Activated CD8-positive, alpha-beta T cell treated with anti-CD3 and anti-CD28 coated beads for 36 hours (primary cell): ENCODE results near the gene DKK3. TPM values are rescaled to one million over a fixed set of nuclear protein-coding genes. Genes with fewer than 3 reads are reported as not detected.

ENCODE experiments used
- ATAC-seq: fragments of 200-7000 bp; cut with Tn5 transposase; one replicate; pipeline ENCODE4 v1.10.0; 2021; ENCODE audit warnings: mild to moderate bottlenecking, moderate library complexity
- CTCF ChIA-PET: fragments of 350-600 bp; sonication (Branson Sonifier 250); formaldehyde crosslinking; loops from one replicate; lab custom pipeline; 2021; ENCODE audit warnings: antibody characterized with exemption; lab: Charles Lee
- POLR2A ChIA-PET: fragments of 350-600 bp; sonication (Branson Sonifier 250); formaldehyde crosslinking; loops from one replicate; lab custom pipeline; 2021; ENCODE audit warnings: antibody characterized with exemption; lab: Charles Lee
- DNase-seq: peaks from one replicate; pipeline ENCODE4 v3.0.0-alpha.2; 2020
- H3K27ac Mint-ChIP-seq: one replicate; pipeline ENCODE4 v1.8.0; 2021; ENCODE audit warnings: mild to moderate bottlenecking, mixed read lengths
- H3K27me3 Mint-ChIP-seq: one replicate; pipeline ENCODE4 v1.8.0; 2021; ENCODE audit warnings: mixed read lengths
- H3K36me3 Mint-ChIP-seq: one replicate; pipeline ENCODE4 v1.8.0; 2021; ENCODE audit warnings: low read depth, mixed read lengths
- H3K4me1 Mint-ChIP-seq: one replicate; pipeline ENCODE4 v1.8.0; 2021; ENCODE audit warnings: low read depth, mixed read lengths
- H3K4me3 Mint-ChIP-seq: one replicate; pipeline ENCODE4 v1.8.0; 2021; ENCODE audit warnings: mild to moderate bottlenecking, moderate library complexity, mixed read lengths
- H3K9me3 Mint-ChIP-seq: one replicate; pipeline ENCODE4 v1.8.0; 2021; ENCODE audit warnings: mixed read lengths
- CTCF ChIP-seq: fragments of 200-600 bp; IDR thresholded peaks from one replicate; pipeline ENCODE4 v1.8.0; 2022; ENCODE audit warnings: antibody characterized with exemption, mild to moderate bottlenecking
- intact Hi-C: fragments of 100-400 bp; cut with micrococcal nuclease; formaldehyde crosslinking; loops from one replicate; pipeline ENCODE4 v1.10.0; 2022
- total RNA-seq, 2 experiments: library from RNA; stranded (reverse); gene quantifications; one replicate each; pipeline ENCODE4 v1.2.3, GENCODE V29; 2021

The DKK3 gene
- total RNA-seq, 2 experiments from 2014 or later: not detected

GRCh38 chr11:12029738-12030363, 21.4 kb upstream of the DKK3 start:
- no peaks in the 10 kb centered on the region for H3K4me1 Mint-ChIP-seq
- H3K27ac Mint-ChIP-seq: no peak overlapping the region
- ChIA-PET POLR2A (no interaction called here), CTCF (no interaction called here)
- DNase-seq (no peak), ATAC-seq (no peak)
- H3K4me3 Mint-ChIP-seq: no peak overlapping the region
- intact Hi-C loops: no loop called here
- TF ChIP-seq CTCF: no peak
- peaks cover 9% of the 10 kb centered on the region for H3K27me3 Mint-ChIP-seq
- no peaks in the 10 kb centered on the region for H3K9me3 Mint-ChIP-seq
- H3K36me3 Mint-ChIP-seq: no peaks in the 10 kb centered on the region

DNA sequence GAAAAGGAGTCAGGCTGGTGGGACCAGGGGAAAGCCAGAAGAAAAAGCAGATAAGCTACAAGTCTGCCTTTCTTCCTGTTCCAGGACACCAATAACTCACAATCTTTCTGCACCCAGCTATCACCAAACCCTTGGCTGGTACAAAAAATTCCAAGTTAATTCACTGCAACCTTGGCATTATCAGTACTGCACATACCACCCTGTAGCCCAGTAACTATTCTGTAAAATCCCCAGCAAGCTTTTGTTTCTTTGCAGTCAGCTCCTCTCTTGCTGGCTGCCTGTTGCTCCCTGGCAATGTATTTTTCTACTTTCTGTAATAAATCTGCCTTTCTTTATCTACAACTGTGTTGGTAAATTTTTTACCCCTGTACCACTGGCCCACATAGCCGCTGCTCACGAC, 20.7 kb upstream of the DKK3 start:
- H3K27me3 Mint-ChIP-seq: peaks cover 11% of the 10 kb centered on the region
- no peak overlapping the region for H3K27ac Mint-ChIP-seq
- peaks cover 5% of the 10 kb centered on the region for H3K9me3 Mint-ChIP-seq
- intact Hi-C loops: no loop called here
- H3K4me3 Mint-ChIP-seq: no peak overlapping the region
- H3K4me1 Mint-ChIP-seq: no peaks in the 10 kb centered on the region
- POLR2A ChIA-PET: no interaction called here
- no peaks in the 10 kb centered on the region for H3K36me3 Mint-ChIP-seq
- DNase-seq (no peak), ATAC-seq (no peak)
- no peak for TF ChIP-seq CTCF
- CTCF ChIA-PET: no interaction called here

DNA sequence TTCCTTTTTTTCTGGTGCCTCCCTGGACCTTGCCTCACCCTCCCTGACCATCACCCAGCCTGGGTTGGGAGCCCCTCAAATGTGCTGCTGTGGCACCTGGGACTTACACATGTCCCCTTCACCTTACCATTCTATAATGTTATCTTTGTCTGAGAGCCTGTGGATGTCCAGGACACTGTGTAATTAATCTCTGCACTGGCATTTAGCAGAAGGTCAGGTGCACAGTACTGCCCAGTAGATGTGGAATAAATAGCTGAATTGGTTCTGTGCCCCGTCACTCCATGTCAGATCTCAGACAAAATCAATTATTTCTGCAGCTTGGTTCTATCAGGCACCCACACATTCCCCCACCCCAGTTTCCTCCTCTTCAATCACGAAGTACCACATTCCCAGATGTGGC, 19.9 kb upstream of the DKK3 start:
- no peak overlapping the region for H3K4me3 Mint-ChIP-seq
- peaks cover 5% of the 10 kb centered on the region for H3K9me3 Mint-ChIP-seq
- no peak for TF ChIP-seq CTCF
- CTCF ChIA-PET: no interaction called here
- intact Hi-C loops: no loop called here
- no peaks in the 10 kb centered on the region for H3K36me3 Mint-ChIP-seq
- peaks cover 8% of the 10 kb centered on the region for H3K27me3 Mint-ChIP-seq
- POLR2A ChIA-PET: no interaction called here
- H3K4me1 Mint-ChIP-seq: no peaks in the 10 kb centered on the region
- ATAC-seq (no peak), DNase-seq (no peak)
- H3K27ac Mint-ChIP-seq: no peak overlapping the region

GRCh38 chr11:12026331-12027211, 18.1 kb upstream of the DKK3 start:
- peaks cover 14% of the 10 kb centered on the region for H3K27me3 Mint-ChIP-seq
- H3K4me1 Mint-ChIP-seq: no peaks in the 10 kb centered on the region
- ATAC-seq: no peak
- no peak overlapping the region for H3K27ac Mint-ChIP-seq
- intact Hi-C loops: no loop called here
- POLR2A ChIA-PET: no interaction called here
- H3K36me3 Mint-ChIP-seq: no peaks in the 10 kb centered on the region
- H3K9me3 Mint-ChIP-seq: peaks cover 5% of the 10 kb centered on the region
- no peak for DNase-seq
- H3K4me3 Mint-ChIP-seq: no peak overlapping the region
- no peak for TF ChIP-seq CTCF
- CTCF ChIA-PET: interaction anchor here (0.6 to 1.0 kb wide), 2 partner anchors 18 to 95 kb away, joined by 3 read pairs; no protein-coding TSS in a partner anchor
